ENCODE data around the gene EFCAB8.
A peak's percentile ranks its signal among the peaks of the same experiment; 100 is the strongest.
"Not testable (repeated sequence)": the region's sequence is repeated elsewhere in the genome, so short reads cannot be mapped to it uniquely, and the experiment has no call there.

EFCAB8 gene

GRCh38 chr20:32972181-32973076, 113.7 kb downstream of the EFCAB8 start:
- Histone ChIP-seq H4K20me1 (ENCODE audit: insufficient read depth, low read length) (no peaks in the 10 kb centered on the region), H3K9me3 (ENCODE audit: low read length) (no peaks in the 10 kb centered on the region), H3K27ac (ENCODE audit: low read depth, low read length, poor library complexity, severe bottlenecking) (peak overlapping the region; percentile 55), H3K9ac (ENCODE audit: low read length) (no peak overlapping the region; the same call in 1 of the 2 replicates), H3K36me3 (ENCODE audit: insufficient read depth, low read length) (no peaks in the 10 kb centered on the region), H3F3A (ENCODE audit: insufficient read depth, low read length) (no peaks in the 10 kb centered on the region), H3K79me2 (ENCODE audit: insufficient read depth, low read length) (no peaks in the 10 kb centered on the region), H3K4me1 (ENCODE audit: insufficient read depth, low read length, severe bottlenecking) (peaks cover 16% of the 10 kb centered on the region), H3K4me3 (ENCODE audit: low read depth, low read length, poor library complexity, severe bottlenecking) (peak overlapping the region; percentile 5), H3K9me2 (ENCODE audit: low read depth, low read length) (no peaks in the 10 kb centered on the region), H2AFZ (ENCODE audit: low read length) (0 out of 2 replicates have a peak overlapping the region, but pooled peaks have one; percentile 34), H3K4me2 (ENCODE audit: low read length) (peak overlapping the region; percentile 38; the same call in 1 of the 2 replicates), H3K27me3 (ENCODE audit: insufficient read depth, low read length) (peaks cover under 1% of the 10 kb centered on the region; the same call in 1 of the 2 replicates)
- no peak for TF ChIP-seq CTCF (IDR thresholded peaks at IDR 0.05; ENCODE audit: low read length)
- no peak for TF ChIP-seq EZH2 (IDR thresholded peaks at IDR 0.05; ENCODE audit: borderline replicate concordance, low read length)

- no peaks in the 10 kb centered on the region for H3F3A ChIP-seq (ENCODE audit: insufficient read depth, low read length)
- H3K36me3 ChIP-seq (ENCODE audit: insufficient read depth, low read length) = no peaks in the 10 kb centered on the region
- TF ChIP-seq CTCF (IDR thresholded peaks at IDR 0.05; ENCODE audit: low read length) = no peak
- TF ChIP-seq EZH2 (IDR thresholded peaks at IDR 0.05; ENCODE audit: borderline replicate concordance, low read length) = no peak
- H3K4me3 ChIP-seq (ENCODE audit: low read depth, low read length, poor library complexity, severe bottlenecking) = no peak overlapping the region
- no peak overlapping the region for H3K27ac ChIP-seq (ENCODE audit: low read depth, low read length, poor library complexity, severe bottlenecking)
- H3K9me2 ChIP-seq (ENCODE audit: low read depth, low read length) = no peaks in the 10 kb centered on the region
- no peaks in the 10 kb centered on the region for H4K20me1 ChIP-seq (ENCODE audit: insufficient read depth, low read length)
- H3K9ac ChIP-seq (ENCODE audit: low read length) = no peak overlapping the region
- H3K4me2 ChIP-seq (ENCODE audit: low read length) = no peak overlapping the region
- no peaks in the 10 kb centered on the region; the same call in 1 of the 2 replicates for H3K27me3 ChIP-seq (ENCODE audit: insufficient read depth, low read length)
- H3K4me1 ChIP-seq (ENCODE audit: insufficient read depth, low read length, severe bottlenecking) = peaks cover 16% of the 10 kb centered on the region
- no peaks in the 10 kb centered on the region for H3K9me3 ChIP-seq (ENCODE audit: low read length)
- H2AFZ ChIP-seq (ENCODE audit: low read length) = no peak overlapping the region
- no peaks in the 10 kb centered on the region for H3K79me2 ChIP-seq (ENCODE audit: insufficient read depth, low read length)
Measured at GRCh38 chr20:32973077-32973717, 114.5 kb downstream of the EFCAB8 start.

GRCh38 chr20:32974204-32975064, 115.7 kb downstream of the EFCAB8 start:
- H3F3A ChIP-seq (ENCODE audit: insufficient read depth, low read length); H3K27me3 ChIP-seq (ENCODE audit: insufficient read depth, low read length); H3K4me3 ChIP-seq (ENCODE audit: low read depth, low read length, poor library complexity, severe bottlenecking); H3K36me3 ChIP-seq (ENCODE audit: insufficient read depth, low read length); H3K27ac ChIP-seq (ENCODE audit: low read depth, low read length, poor library complexity, severe bottlenecking); H3K9me3 ChIP-seq (ENCODE audit: low read length); H3K79me2 ChIP-seq (ENCODE audit: insufficient read depth, low read length); H3K9ac ChIP-seq (ENCODE audit: low read length); H2AFZ ChIP-seq (ENCODE audit: low read length); H3K9me2 ChIP-seq (ENCODE audit: low read depth, low read length); H4K20me1 ChIP-seq (ENCODE audit: insufficient read depth, low read length); H3K4me2 ChIP-seq (ENCODE audit: low read length): not testable (repeated sequence)
- H3K4me1 ChIP-seq (ENCODE audit: insufficient read depth, low read length, severe bottlenecking) = peaks cover 16% of the 10 kb centered on the region

GRCh38 chr20:32975121-32975520, 116.4 kb downstream of the EFCAB8 start:
- H2AFZ ChIP-seq (ENCODE audit: low read length); H3K4me2 ChIP-seq (ENCODE audit: low read length); H3K79me2 ChIP-seq (ENCODE audit: insufficient read depth, low read length); H3K4me3 ChIP-seq (ENCODE audit: low read depth, low read length, poor library complexity, severe bottlenecking); H3K9me3 ChIP-seq (ENCODE audit: low read length); H3K36me3 ChIP-seq (ENCODE audit: insufficient read depth, low read length); H3K27me3 ChIP-seq (ENCODE audit: insufficient read depth, low read length); H3K27ac ChIP-seq (ENCODE audit: low read depth, low read length, poor library complexity, severe bottlenecking); H3K9me2 ChIP-seq (ENCODE audit: low read depth, low read length); H3F3A ChIP-seq (ENCODE audit: insufficient read depth, low read length); H4K20me1 ChIP-seq (ENCODE audit: insufficient read depth, low read length); H3K9ac ChIP-seq (ENCODE audit: low read length): not testable (repeated sequence)
- H3K4me1 ChIP-seq (ENCODE audit: insufficient read depth, low read length, severe bottlenecking) = peaks cover 16% of the 10 kb centered on the region
